GM19468 (cell line): Measurements from ENCODE around the gene CDH4.
"Not testable (repeated sequence)": the region's sequence is repeated elsewhere in the genome, so short reads cannot be mapped to it uniquely, and the experiment has no call there.

Experiments used
- ATAC-seq: cut with Tn5 transposase; IDR thresholded peaks from one replicate; pipeline ENCODE4 v1.9.1; 2021; ENCODE audit warnings: mild to moderate bottlenecking, moderate library complexity, moderate number of reproducible peaks; ENCODE audit not compliant: unreplicated experiment; ENCODE audit errors: extremely low read depth

The CDH4 gene

DNA sequence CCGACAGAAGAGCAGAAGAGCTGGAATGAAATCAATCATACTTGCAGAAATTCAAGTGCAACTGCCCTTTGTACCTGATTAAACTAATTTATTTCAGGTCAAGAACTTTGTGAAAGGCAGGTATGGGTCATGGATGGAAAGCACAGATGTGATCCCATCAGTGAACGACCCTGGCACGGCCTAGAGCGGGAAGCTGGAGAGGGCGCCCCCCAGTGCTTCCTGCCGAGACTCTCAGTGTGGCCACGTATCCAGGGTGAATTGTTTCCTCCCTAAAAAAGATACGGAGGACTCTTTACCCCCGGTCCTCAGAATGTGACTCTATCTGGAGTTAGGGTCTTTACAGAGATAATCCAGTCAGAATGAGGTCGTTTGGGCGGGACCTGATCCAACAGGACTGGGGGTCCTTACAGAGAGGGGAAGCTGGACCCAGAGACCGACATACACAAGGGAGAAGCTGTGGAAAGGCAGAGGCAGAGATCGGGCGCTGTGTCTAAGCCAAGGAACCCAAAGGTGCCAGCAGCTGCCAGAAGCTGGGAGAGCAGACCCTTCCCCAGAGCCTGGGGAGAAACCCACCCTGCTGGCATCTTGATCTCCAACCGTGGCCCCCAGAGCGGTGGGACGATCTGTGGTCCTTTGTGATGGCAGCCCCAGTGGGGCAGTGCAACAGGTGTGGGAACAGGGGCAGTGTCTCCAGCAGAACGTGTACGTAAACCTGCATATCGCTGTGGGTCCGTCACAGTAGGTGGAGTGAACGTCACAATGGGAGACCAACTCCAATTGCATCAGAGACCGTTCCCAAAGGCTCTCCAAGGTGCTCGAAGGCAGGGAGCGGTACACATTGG lies 721.7 kb downstream of the CDH4 start:
- ATAC-seq, result no peak

DNA sequence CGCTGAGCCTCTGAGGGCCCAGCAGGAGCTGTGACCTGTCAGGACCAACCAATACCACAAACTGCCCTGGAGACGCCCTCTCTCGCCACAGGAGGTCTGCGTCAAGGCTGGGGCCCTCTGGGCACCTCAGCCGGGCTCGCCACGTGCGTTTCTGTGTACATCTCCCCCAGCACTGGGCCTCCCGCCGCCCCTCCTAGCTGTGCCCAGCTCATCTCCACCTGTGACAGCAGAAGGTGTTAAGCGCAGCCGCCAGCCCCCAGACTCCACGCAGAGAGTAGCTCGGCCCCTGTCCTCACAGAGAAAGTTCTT lies 722.2 kb downstream of the CDH4 start:
- no peak for ATAC-seq

DNA sequence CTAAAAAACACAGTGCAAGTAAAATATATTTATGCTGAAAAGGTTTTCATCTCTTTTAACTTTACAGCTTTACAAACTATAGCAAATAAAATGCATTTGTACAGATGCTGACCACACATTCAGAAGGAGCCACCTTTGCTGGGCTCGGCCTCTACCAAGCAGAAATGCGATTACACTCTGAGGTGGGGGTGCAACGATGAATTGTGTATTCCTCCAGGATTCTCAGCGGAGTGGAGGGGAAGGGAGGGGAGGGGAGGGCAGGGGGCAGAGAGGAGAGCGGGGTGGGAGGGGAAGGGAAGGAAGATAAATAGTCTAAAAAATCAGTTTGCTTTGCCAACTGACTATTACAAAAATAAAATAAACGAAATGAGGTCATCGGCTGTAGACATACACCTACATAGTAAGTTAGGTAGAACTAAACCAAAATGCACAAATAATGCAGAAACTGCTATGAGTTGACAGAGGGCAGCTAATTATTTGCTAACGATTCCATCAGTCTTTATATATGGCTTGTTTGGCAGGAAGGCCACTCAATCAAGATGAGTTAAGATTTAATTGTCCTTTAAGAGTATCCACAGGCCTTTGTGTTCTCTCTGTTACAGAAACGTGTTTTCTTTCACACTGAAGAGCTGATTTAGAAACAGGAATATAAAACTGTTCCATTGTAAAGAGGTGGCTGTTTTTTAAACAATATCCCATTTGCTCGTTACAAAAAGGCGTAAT lies 723.5 kb downstream of the CDH4 start:
- no peak for ATAC-seq

DNA sequence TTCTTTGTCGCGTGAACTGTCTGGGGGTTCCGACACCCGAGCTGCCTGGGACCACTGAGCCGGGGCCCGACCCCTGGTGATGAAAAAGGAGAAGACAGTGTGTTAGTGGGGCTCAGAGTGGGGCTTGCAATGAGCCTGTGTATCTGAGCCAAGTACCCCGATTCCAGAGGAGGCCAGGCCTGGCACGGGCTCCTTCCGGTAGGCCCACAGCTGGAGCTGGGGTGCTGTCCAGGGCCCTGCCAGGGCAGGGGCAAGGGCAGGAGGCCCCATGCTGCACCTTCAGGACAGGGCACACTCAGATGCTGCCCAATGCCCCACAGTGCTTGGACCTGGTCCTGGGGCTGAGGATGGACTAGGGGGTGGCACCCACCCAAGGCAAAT lies 724.2 kb downstream of the CDH4 start:
- no peak for ATAC-seq

DNA sequence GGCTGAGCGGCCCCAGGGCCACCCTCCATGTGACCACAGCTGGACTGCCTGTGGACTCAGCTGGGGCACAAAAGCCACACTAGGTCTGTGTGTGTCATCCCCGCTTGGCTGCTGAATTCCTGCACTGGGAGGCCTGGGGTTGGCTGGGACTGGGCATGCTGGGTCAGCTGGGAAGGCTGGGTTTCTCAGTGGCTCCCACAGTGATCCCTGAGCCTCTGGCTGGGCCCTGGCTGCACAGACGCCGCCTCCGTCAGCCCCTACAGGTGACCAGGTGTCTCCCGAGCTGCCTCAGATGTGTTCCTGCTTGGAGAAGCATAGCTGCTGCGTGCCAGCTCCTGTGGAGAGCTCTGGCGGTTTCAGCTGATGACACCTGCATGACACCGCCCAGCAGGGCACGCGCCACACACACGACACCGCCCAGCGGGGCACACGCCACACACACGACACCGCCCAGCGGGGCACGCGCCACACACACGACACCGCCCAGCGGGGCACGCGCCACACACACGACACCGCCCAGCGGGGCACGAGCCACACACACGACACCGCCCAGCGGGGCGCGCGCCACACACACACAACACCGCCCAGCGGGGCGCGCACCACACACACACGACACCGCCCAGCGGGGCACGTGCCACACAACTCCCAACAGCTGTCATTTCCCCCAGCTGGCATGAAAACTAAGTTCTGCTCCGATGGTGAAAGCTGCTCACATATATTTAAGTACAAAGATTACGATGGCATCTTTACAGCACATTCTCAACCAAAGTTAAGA lies 724.8 kb downstream of the CDH4 start:
- no peak for ATAC-seq

DNA sequence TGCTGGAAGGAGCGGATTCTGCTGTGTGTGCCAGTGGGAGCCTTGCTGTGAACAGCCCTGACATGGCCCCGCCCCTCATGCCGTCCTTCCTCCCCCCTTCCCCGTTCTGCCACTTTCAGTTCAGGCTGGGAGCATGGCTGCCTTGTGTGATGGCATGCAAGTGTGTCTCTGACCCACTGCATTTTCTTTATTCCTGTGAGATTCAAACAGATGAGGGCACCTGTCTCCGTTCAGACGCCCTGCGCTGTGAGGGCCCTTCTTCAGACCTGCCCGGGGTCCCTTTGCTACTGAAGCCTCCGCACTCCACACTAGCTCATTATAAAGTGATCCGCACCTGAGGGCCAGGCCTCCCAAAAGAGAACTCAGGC lies 725.3 kb downstream of the CDH4 start:
- ATAC-seq, result no peak

DNA sequence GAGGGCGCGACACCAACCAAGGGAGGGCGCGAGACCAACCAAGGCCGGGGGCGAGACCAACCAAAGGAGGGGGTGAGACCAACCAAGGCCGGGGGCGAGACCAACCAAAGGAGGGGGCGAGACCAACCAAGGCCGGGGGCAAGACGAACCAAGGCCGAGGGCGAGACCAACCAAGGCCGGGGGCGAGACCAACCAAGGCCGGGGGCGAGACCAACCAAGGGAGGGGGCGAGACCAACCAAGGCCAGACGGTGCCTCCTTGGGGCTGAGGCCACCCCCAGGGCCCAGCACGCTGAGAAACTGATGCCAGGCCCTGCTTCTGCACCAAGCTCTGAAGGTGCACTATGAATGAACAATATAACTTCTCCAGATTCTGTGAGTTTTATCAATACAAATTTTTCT lies 726.4 kb downstream of the CDH4 start:
- ATAC-seq, result no peak

DNA sequence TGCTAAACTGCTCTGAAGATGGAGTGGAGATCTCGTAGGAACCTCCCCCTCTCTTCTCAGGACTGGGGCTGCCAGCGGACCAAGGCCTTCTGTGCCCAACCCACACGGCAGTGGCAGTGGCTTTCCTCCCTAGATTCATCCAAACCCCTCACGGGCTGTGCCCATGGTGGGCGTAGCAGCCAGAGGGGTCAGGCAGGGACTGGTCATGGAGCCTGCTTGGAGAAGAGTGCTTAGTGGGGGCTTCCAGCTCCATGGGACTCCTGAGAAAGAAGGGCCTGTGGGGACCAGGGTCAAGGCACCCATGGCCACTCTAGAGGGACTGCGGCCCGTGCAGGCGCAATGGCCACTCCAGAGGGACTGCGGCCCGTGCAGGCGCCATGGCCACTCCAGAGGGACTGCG lies 727.0 kb downstream of the CDH4 start:
- ATAC-seq, result no peak

DNA sequence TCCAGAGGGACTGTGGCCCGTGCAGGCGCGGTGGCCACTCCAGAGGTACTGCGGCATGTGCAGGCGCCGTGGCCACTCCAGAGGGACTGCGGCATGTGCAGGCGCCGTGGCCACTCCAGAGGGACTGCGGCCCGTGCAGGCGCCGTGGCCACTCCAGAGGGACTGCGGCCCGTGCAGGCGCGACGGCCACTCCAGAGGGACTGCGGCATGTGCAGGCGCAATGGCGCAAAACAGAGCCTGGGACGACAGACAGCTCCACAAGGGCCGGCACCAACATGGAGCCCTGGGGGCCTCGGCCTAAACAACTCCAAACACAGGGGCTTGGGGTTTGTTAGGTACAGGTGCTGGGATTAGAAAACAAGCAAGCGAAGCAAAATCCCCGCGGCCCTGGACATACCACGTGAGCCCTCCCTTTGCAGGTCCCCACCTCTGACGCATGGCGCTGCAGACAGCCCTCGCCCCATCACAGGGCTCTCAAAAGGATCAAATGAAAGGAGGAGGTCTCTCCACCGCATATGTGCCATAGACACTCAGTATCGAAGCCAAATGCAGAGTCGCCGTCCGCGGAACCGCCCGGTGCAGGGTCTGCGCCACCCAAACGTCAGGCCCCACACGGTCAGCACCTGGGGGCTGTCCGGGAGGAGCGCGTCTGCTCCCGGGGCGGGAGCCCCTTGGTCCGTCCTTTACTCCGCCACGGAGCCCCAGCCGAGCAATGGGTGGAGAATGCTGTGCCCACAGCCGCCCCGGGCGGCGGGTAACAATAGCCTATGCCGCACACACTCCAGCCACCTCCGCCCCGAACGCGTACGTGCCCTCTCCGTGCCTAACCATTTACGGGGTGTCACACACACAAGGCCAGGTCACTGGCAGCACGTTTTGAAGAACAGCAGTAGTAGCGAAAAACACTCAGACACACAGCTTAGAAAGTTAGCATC lies 727.9 kb downstream of the CDH4 start:
- ATAC-seq, result no peak

DNA sequence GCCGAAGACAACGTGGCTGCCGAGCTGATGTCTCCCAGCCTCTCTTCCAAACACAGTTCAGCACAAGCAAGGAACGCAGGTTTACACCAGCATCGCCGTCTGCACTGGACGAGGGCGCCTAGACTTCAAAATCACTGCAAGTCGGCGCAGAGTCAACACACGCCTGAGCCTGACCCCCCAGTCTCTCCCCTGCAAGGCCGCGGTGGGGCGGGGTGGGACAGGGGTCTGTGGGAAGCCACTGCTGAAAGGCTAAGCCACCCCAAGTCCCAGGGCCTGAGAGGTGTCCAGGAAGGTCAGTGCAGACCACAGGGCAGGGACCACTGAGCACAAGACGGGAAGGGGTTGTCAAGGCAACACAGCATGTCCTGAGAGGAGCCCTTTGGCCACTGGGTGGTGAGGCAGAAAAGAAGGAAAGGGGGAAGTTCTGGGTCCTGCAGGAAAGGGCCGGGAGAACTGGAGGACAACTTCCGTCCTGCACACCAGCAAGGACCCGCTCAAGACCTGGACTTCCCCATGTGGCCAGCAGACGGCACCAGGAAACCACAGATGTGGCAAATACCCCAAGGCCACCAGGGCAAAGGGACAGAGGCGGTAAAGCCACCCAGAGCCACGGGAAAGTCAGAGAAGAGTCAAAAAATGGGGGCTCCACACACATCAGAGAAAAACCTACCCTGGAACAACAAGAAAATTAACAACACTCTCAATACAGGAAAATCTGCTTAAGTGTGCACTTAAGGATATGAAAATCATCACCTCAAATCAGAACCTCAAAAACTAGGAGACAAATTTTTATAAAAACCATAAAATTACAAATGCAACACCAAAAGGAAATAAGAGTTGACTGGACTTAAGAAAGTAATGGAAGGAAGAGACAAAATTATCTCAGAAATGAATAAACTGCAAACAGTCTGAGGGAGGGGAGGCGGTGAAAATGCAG lies 728.9 kb downstream of the CDH4 start:
- no peak for ATAC-seq

DNA sequence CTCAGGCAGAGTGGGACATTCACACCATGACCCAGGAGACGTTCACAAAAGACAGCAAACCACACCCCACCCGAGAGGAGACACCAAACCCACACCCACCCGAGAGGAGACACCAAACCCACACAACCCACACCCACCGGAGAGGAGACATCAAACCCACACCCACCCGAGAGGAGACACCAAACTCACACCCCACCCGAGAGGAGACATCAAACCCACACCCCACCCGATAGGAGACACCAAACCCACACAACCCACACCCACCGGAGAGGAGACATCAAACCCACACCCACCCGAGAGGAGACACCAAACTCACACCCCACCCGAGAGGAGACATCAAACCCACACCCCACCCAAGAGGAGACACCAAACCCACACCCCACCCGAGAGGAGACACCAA lies 729.6 kb downstream of the CDH4 start:
- ATAC-seq, result not testable (repeated sequence)

DNA sequence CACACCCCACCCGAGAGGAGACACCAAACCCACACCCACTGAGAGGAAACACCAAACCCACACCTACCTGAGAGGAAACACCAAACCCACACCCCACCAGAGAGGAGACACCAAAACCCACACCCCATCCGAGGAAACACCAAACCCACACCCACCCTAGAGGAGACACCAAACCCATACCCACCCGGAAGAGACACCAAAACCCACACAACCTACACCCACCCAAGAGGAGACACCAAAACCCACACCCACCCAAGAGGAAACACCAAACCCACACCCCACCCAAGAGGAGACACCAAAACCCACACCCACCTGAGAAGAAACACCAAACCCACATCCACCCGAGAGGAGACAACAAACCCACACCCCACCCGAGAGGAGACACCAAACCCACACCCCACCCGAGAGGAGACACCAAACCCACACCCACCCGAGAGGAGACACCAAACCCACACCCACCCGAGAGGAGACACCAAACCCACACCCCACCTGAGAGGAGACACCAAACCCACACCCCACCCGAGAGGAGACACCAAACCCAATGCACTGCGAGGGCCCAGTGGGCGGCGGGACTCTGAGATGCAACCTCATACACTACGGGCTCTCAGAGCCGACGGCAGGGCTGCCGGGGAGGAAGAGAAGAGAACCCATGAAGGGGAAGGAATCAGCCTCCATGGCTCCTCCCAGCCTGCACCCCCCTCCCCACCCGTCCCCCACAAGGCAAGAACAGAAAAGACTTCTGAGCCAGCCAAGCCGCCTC lies 730.3 kb downstream of the CDH4 start:
- no peak for ATAC-seq

DNA sequence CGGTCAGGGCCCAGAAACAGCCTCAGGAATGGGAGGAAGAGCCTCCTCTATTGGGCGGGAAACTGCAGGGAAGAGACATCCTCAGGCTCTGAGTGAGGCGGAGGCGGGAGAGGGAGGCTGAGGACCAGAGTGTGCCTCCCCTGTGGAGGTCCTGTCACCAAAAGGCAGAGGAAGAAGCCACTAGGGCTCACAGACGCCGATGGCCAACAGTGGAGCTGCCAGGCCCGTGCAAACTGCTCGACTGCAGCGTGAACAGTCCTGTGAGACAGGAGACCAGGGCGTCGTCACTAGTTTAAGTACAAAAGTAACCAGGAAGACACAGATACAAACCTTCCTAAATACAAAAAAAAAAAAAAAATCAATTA lies 730.9 kb downstream of the CDH4 start:
- no peak for ATAC-seq

DNA sequence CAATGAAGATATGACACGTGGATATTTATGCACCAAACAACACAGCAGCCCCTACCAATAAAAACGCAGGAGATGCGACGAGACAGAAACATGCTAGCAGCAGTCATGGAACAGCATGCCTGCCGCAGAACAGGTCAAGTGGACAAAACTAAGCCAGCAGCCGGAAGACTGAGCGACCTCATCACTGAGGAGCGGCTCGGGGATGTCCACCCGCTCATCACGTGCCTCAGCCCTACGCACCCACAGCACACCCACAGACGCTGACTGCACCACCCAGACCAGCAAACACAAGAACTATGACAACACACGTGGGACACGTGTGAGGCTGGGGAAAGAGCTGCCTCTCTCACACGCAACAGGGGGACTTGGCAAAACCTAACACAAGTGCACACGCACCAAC lies 731.9 kb downstream of the CDH4 start:
- no peak for ATAC-seq

DNA sequence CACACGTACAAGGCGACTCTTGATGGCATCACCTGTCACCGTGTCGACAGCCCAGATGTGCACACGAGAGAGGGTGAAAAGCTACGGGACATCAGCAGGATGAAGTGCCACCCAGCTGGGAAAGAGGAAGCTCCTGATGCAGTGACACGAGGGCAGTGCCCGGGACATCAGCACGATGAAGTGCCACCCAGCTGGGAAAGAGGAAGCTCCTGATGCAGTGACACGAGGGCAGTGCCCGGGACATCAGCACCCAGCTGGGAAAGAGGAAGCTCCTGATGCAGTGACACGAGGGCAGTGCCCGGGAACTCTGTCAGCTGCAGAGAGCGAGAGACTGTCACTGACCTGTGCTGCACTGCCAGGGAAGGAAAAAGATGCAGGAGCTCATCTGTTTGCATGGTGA lies 732.4 kb downstream of the CDH4 start:
- not testable (repeated sequence) for ATAC-seq

DNA sequence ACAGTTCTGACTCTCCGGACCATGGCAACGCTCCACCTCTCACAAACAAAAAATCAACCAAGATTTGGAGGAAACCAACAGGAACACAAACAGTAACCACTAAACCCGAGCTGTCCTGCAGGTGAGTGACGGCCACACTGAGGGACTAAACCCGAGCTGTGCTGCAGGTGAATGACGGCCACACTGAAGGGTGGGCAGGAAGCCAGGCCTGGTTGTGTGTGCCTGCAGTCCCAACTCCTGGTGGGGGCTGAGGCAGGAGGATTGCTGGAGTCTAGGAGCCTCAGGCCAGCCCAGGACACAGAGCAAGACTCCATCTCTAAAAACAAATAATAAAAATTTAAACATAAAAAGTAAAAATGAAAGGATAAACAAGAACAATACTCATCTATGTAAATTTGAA lies 733.0 kb downstream of the CDH4 start:
- no peak for ATAC-seq

DNA sequence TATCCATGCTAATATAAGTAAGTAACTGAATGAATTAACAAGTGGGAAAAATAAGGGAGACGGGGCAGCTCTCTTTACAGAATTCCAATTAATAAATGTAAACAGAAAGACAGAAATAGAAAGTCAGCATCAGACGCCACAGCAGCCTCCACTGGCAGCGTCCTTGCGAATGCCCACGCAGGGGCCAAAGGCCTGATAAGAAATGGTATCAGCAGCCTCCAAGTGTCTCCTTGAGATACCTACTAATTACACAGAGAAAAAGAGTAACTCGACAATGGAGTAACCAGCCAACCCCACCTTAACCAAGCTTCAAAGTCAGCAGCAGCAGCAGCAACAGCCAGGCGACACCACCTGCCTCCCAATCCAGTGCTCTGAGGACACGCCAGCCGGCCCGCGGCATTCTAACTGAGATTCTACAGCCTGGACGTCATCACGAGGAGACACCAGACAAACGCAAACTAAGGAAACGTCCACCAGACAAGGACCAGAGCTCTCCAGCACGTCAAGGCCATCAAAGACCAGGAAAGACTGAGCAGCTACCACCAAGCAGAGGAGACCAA lies 734.8 kb downstream of the CDH4 start:
- ATAC-seq, result no peak

DNA sequence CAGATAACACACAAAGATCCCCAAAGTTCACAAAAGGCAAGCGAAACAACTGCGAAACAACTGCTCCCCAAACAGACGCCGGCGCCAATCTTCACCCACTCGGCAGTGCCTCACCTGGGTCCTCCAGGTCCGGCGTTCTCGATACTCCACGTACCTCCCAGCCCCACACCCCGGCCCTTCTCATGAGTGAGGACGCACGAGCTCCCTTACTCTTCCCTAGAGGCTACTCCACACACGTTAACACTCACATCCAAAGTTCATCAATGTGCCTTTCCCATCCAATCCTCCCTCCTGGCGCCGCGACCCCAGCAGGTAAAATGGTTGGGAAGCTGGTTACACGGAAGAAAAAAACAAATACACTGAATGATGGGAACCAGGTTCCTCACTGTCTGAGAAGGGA lies 736.6 kb downstream of the CDH4 start:
- no peak for ATAC-seq
